PC-9 (cell line): ENCODE results near the gene CCNE1. TPM values are rescaled to one million over a fixed set of nuclear protein-coding genes. Genes with fewer than 3 reads are reported as not detected.

ENCODE experiments used
- BruUV-seq: library from RNA; stranded (reverse); fragments of 400-500 nt; replicated peaks from 2 replicates; lab custom pipeline; 2021; lab: Mats Ljungman, UMichigan
- CTCF ChIA-PET: fragments of 300-600 bp; sonication (Branson Sonifier 250); formaldehyde crosslinking; loops from one replicate; lab custom pipeline; 2022; ENCODE audit warnings: antibody characterized with exemption; lab: Charles Lee
- POLR2A ChIA-PET: fragments of 300-600 bp; sonication (Branson Sonifier 250); formaldehyde crosslinking; loops from one replicate; lab custom pipeline; 2022; ENCODE audit warnings: antibody characterized with exemption; ENCODE audit not compliant: unreplicated experiment; lab: Charles Lee
- DNase-seq, 2 experiments: peaks; one replicate each; pipeline versions ENCODE4 v3.0.0 to v3.0.0-alpha.2; 2015 to 2022; ENCODE audit warnings: mixed read lengths in 1 of 2
- H2AFZ ChIP-seq: fragments of 200-600 bp; sonication (generic); 2 replicates; pipeline ENCODE4 v1.8.1; 2017; ENCODE audit warnings: antibody characterized with exemption
- H3F3A ChIP-seq: fragments of 200-600 bp; sonication (generic); 2 replicates; pipeline ENCODE4 v1.8.1; 2017; ENCODE audit warnings: antibody characterized with exemption, mild to moderate bottlenecking, low read depth; ENCODE audit not compliant: insufficient read depth
- H3K27ac ChIP-seq: fragments of 200-600 bp; sonication (generic); 2 replicates; pipeline ENCODE4 v1.6.1; 2016; ENCODE audit warnings: mixed run types
- H3K27me3 ChIP-seq: fragments of 200-600 bp; sonication (generic); 2 replicates; pipeline ENCODE4 v1.6.1; 2016; ENCODE audit warnings: low read depth, mixed run types; ENCODE audit not compliant: insufficient read depth
- H3K36me3 ChIP-seq: fragments of 200-600 bp; sonication (generic); 2 replicates; pipeline ENCODE4 v1.6.1; 2016; ENCODE audit warnings: low read depth, mixed run types
- H3K4me1 ChIP-seq: fragments of 200-600 bp; sonication (generic); replicated peaks from 2 replicates; pipeline ENCODE4 v1.6.1; 2016; ENCODE audit warnings: mixed run types; ENCODE audit not compliant: insufficient read depth
- H3K4me2 ChIP-seq: fragments of 200-600 bp; sonication (generic); 2 replicates; pipeline ENCODE4 v1.6.1; 2017; ENCODE audit warnings: mixed run types
- H3K4me3 ChIP-seq: fragments of 200-600 bp; sonication (generic); 2 replicates; pipeline ENCODE4 v1.6.1; 2016; ENCODE audit warnings: mixed run types
- H3K79me2 ChIP-seq: fragments of 200-600 bp; sonication (generic); 2 replicates; pipeline ENCODE4 v1.6.1; 2017; ENCODE audit warnings: low read depth, mixed run types
- H3K9me2 ChIP-seq: fragments of 200-600 bp; sonication (generic); 2 replicates; pipeline ENCODE4 v1.8.1; 2017; ENCODE audit warnings: mild to moderate bottlenecking; ENCODE audit not compliant: insufficient read depth
- H3K9me3 ChIP-seq: fragments of 200-600 bp; sonication (generic); 2 replicates; pipeline ENCODE4 v1.8.1; 2016; ENCODE audit warnings: low read depth; ENCODE audit not compliant: insufficient read depth
- H4K20me1 ChIP-seq: fragments of 200-600 bp; sonication (generic); 2 replicates; pipeline ENCODE4 v1.8.1; 2017; ENCODE audit not compliant: insufficient read depth
- EZH2 ChIP-seq: fragments of 200-600 bp; sonication (generic); IDR thresholded peaks from 2 replicates; pipeline ENCODE4 v1.8.0; 2017; ENCODE audit warnings: antibody characterized with exemption, low read depth
- intact Hi-C: fragments of 100-400 bp; cut with micrococcal nuclease; formaldehyde crosslinking; loops from one replicate; pipeline ENCODE4 v1.10.0; 2022; ENCODE audit not compliant: unreplicated experiment
- total RNA-seq: library from RNA; stranded (reverse); gene quantifications from 2 replicates; pipeline ENCODE4 v1.2.3, GENCODE V29; 2021
- TF ChIP-seq, protein P1 (sequence below): fragments of 200-600 bp; sonication (generic); conservative IDR thresholded peaks from 2 replicates; pipeline ENCODE4 v1.6.1; 2017; ENCODE audit warnings: mixed run types, antibody characterized with exemption, mild to moderate bottlenecking, moderate library complexity

The CCNE1 gene
- total RNA-seq, 1 experiment from 2014 or later, result 10.6 TPM

DNA sequence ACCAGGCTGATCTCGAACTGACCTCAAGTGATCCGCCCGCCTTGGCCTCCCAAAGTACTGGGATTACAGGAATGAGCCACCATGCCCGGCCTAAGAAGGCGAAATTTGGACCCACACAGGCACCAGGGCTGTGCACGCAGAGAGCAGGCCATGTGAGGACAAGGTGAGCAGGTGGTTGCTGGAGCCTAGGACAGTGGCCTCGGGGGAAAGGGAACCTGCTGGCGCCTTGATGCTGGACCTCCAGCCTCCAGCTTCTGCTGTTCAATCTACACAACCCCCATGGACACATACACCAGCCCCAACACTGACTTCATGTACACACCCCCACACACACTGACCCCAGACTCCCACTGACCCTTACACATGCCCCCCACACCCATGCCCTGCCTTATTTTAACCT is 41.8 kb upstream of the CCNE1 start:
- TF ChIP-seq, protein P1, sequence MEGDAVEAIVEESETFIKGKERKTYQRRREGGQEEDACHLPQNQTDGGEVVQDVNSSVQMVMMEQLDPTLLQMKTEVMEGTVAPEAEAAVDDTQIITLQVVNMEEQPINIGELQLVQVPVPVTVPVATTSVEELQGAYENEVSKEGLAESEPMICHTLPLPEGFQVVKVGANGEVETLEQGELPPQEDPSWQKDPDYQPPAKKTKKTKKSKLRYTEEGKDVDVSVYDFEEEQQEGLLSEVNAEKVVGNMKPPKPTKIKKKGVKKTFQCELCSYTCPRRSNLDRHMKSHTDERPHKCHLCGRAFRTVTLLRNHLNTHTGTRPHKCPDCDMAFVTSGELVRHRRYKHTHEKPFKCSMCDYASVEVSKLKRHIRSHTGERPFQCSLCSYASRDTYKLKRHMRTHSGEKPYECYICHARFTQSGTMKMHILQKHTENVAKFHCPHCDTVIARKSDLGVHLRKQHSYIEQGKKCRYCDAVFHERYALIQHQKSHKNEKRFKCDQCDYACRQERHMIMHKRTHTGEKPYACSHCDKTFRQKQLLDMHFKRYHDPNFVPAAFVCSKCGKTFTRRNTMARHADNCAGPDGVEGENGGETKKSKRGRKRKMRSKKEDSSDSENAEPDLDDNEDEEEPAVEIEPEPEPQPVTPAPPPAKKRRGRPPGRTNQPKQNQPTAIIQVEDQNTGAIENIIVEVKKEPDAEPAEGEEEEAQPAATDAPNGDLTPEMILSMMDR, result no peak
- no peak for TF ChIP-seq EZH2

DNA sequence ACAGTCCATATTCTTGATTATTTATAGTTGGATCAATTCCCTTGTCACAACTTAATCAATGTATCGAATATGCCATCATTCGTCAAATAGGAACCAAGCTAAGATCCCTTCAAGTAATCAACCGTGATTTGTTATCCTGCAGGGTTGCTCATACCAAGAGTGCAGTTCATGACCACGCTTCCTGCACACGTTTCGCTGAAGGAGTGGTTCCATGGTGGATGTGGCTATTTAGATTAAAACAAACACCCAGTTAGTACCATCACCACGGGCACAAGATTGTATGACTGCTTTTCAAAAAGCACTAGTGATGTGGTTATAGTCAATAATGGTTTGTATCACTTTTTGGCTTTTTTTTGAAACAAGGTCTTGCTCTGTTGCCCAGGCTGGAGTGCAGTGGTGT is 41.1 kb upstream of the CCNE1 start:
- H3K27ac ChIP-seq, result no peak overlapping the region
- H3K4me2 ChIP-seq, result no peak overlapping the region
- no peaks in the 10 kb centered on the region for H3K4me1 ChIP-seq
- no peaks in the 10 kb centered on the region for H3K9me2 ChIP-seq
- intact Hi-C loops, result loop anchor here (1.0 kb wide), 1 partner anchor 103 kb away; no protein-coding TSS in a partner anchor
- no peak overlapping the region for H3K4me3 ChIP-seq
- H3K27me3 ChIP-seq, result 0 out of 2 replicates have a peak, but pooled peaks cover 5% of the 10 kb centered on the region
- no peak for DNase-seq
- TF ChIP-seq, protein P1, result no peak
- no peak for TF ChIP-seq EZH2
- no peaks in the 10 kb centered on the region for H4K20me1 ChIP-seq
- no TSS peak for BruUV-seq
- no peaks in the 10 kb centered on the region for H3F3A ChIP-seq
- no peaks in the 10 kb centered on the region for H3K9me3 ChIP-seq
- POLR2A ChIA-PET, result no interaction called here
- no peak overlapping the region for H2AFZ ChIP-seq
- no peaks in the 10 kb centered on the region for H3K79me2 ChIP-seq
- CTCF ChIA-PET, result no interaction called here
- H3K36me3 ChIP-seq, result no peaks in the 10 kb centered on the region

More for the DNA sequence above, 41.8 kb upstream of the CCNE1 start:
- intact Hi-C loops, result no loop called here
- H3F3A ChIP-seq, result no peaks in the 10 kb centered on the region
- H3K4me3 ChIP-seq, result no peak overlapping the region
- BruUV-seq, result no TSS peak
- H3K4me2 ChIP-seq, result no peak overlapping the region
- no peak overlapping the region for H2AFZ ChIP-seq
- no peak for DNase-seq
- no peaks in the 10 kb centered on the region for H3K9me3 ChIP-seq
- H3K79me2 ChIP-seq, result no peaks in the 10 kb centered on the region
- H3K9me2 ChIP-seq, result no peaks in the 10 kb centered on the region
- H4K20me1 ChIP-seq, result no peaks in the 10 kb centered on the region
- H3K27ac ChIP-seq, result no peak overlapping the region
- H3K27me3 ChIP-seq, result 0 out of 2 replicates have a peak, but pooled peaks cover 5% of the 10 kb centered on the region
- ChIA-PET POLR2A (no interaction called here), CTCF (no interaction called here)
- no peaks in the 10 kb centered on the region for H3K36me3 ChIP-seq
- H3K4me1 ChIP-seq, result no peaks in the 10 kb centered on the region

DNA sequence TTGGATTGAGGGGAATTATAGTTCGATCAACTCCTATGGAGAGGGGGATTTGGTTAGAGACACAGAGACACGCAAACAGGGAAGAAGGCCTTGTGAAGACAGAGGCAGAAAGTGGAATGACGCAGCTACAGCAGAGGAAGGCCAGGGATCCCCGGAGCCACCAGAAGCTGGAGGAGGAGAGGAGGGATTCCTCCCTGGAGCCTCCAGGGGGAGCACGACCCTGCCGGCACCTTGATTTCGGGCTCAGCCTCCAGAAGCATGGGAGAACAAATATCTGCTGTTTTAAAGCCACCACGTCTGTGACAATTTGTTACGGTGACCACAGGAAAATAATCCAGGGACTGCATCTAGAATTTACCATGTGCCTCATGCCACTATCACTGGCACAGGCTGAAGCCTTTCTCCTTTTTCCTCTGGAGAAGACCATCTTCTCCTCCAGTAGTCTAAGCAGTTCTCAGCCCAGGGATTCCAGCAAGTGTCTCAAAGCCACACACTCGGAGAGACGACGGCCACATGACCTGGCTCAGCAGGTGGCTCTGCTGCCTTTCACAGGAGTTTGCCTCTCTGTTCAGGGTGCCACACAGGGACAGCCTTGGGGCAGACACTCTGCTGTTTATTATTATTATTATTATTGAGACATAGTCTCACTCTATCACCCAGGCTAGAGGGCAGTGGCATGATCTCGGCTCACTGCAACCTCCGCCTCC is 39.9 kb upstream of the CCNE1 start:
- Histone ChIP-seq H4K20me1 (no peaks in the 10 kb centered on the region), H3K27me3 (no peaks in the 10 kb centered on the region), H3K9me2 (no peaks in the 10 kb centered on the region), H3K4me2 (0 out of 2 replicates have a peak overlapping the region, but pooled peaks have one; percentile 24), H3K4me3 (no peak overlapping the region), H3K79me2 (no peaks in the 10 kb centered on the region), H2AFZ (peak overlapping the region; percentile 34; the same call in 1 of the 2 replicates), H3K27ac (no peak overlapping the region), H3K36me3 (no peaks in the 10 kb centered on the region), H3K4me1 (no peaks in the 10 kb centered on the region), H3F3A (no peaks in the 10 kb centered on the region), H3K9me3 (no peaks in the 10 kb centered on the region)
- CTCF ChIA-PET, result interaction anchor here (0.6 to 1.0 kb wide), 2 partner anchors 12 to 489 kb away, joined by 6 read pairs; no protein-coding TSS in a partner anchor
- POLR2A ChIA-PET, result interaction anchor here (0.7 kb wide), 1 partner anchor 24 kb away, joined by 3 read pairs; no protein-coding TSS in a partner anchor
- no peak for TF ChIP-seq EZH2
- TF ChIP-seq, protein P1, result peak; percentile 72
- no TSS peak for BruUV-seq
- peak in 1 of 2 experiments; percentile 51 for DNase-seq
- intact Hi-C loops, result loop anchor here (1.0 kb wide), 1 partner anchor 101 kb away; no protein-coding TSS in a partner anchor
